ENCODE data around the gene TBC1D13. TPM values are rescaled to one million over a fixed set of nuclear protein-coding genes. Genes with fewer than 3 reads are reported as not detected.

The TBC1D13 gene
- total RNA-seq, 1 donor from 2014 or later, result 23.5 TPM

- H3K27me3 Mint-ChIP-seq (ENCODE audit: low read depth), result no peaks in the 10 kb centered on the region
- TF ChIP-seq CTCF (IDR thresholded peaks at IDR 0.05), result peak; percentile 6
- no peaks in the 10 kb centered on the region for H3K9me3 Mint-ChIP-seq (ENCODE audit: low read depth)
- H3K36me3 Mint-ChIP-seq (ENCODE audit: low read depth), result peaks cover 6% of the 10 kb centered on the region
- H3K27ac Mint-ChIP-seq (ENCODE audit: unreplicated experiment), result no peak overlapping the region
- peak overlapping the region; percentile 84 for H3K4me3 Mint-ChIP-seq (ENCODE audit: unreplicated experiment)
- no peak for DNase-seq (ENCODE audit: low spot score)
- peaks cover 18% of the 10 kb centered on the region for H3K4me1 Mint-ChIP-seq (ENCODE audit: low read depth)
Observed at GRCh38 chr9:128828267-128828666, 41.2 kb downstream of the TBC1D13 start.

GRCh38 chr9:128828719-128829452, 41.8 kb downstream of the TBC1D13 start:
- DNase-seq (ENCODE audit: low spot score), result no peak
- no peaks in the 10 kb centered on the region for H3K9me3 Mint-ChIP-seq (ENCODE audit: low read depth)
- H3K27me3 Mint-ChIP-seq (ENCODE audit: low read depth), result no peaks in the 10 kb centered on the region
- peaks cover 18% of the 10 kb centered on the region for H3K4me1 Mint-ChIP-seq (ENCODE audit: low read depth)
- peak overlapping the region; percentile 77 for H3K27ac Mint-ChIP-seq (ENCODE audit: unreplicated experiment)
- no peak for TF ChIP-seq CTCF (IDR thresholded peaks at IDR 0.05)
- peak overlapping the region; percentile 84 for H3K4me3 Mint-ChIP-seq (ENCODE audit: unreplicated experiment)
- H3K36me3 Mint-ChIP-seq (ENCODE audit: low read depth), result peaks cover 6% of the 10 kb centered on the region

- Mint-ChIP-seq H3K27me3 (ENCODE audit: low read depth) (no peaks in the 10 kb centered on the region), H3K9me3 (ENCODE audit: low read depth) (no peaks in the 10 kb centered on the region), H3K36me3 (ENCODE audit: low read depth) (peaks cover 5% of the 10 kb centered on the region), H3K27ac (ENCODE audit: unreplicated experiment) (peak within 1 kb of the TSS; percentile 77), H3K4me3 (ENCODE audit: unreplicated experiment) (peak within 1 kb of the TSS; percentile 84), H3K4me1 (ENCODE audit: low read depth) (peaks cover 18% of the 10 kb centered on the region)
- DNase-seq (ENCODE audit: low spot score), result peak; percentile 96
- TF ChIP-seq CTCF (IDR thresholded peaks at IDR 0.05), result peak; percentile 24
Observed at GRCh38 chr9:128829477-128830251, 42.6 kb downstream of the TBC1D13 start, which contains the start of gene SPOUT1. TSS of gene SPOUT1 (minus strand) at chr9:128829794. CDS start at chr9:128829780, 14 bp downstream.

GRCh38 chr9:128833696-128834095, 46.6 kb downstream of the TBC1D13 start:
- Mint-ChIP-seq H3K4me3 (ENCODE audit: unreplicated experiment) (no peak overlapping the region), H3K27me3 (ENCODE audit: low read depth) (no peaks in the 10 kb centered on the region), H3K9me3 (ENCODE audit: low read depth) (no peaks in the 10 kb centered on the region), H3K4me1 (ENCODE audit: low read depth) (peaks cover 12% of the 10 kb centered on the region), H3K27ac (ENCODE audit: unreplicated experiment) (no peak overlapping the region), H3K36me3 (ENCODE audit: low read depth) (peaks cover 6% of the 10 kb centered on the region)
- TF ChIP-seq CTCF (IDR thresholded peaks at IDR 0.05), result no peak
- DNase-seq (ENCODE audit: low spot score), result no peak

Data from chondrocyte (in vitro differentiated cells).